ENCODE measurements around the gene GASK1B.

The GASK1B gene

DNA sequence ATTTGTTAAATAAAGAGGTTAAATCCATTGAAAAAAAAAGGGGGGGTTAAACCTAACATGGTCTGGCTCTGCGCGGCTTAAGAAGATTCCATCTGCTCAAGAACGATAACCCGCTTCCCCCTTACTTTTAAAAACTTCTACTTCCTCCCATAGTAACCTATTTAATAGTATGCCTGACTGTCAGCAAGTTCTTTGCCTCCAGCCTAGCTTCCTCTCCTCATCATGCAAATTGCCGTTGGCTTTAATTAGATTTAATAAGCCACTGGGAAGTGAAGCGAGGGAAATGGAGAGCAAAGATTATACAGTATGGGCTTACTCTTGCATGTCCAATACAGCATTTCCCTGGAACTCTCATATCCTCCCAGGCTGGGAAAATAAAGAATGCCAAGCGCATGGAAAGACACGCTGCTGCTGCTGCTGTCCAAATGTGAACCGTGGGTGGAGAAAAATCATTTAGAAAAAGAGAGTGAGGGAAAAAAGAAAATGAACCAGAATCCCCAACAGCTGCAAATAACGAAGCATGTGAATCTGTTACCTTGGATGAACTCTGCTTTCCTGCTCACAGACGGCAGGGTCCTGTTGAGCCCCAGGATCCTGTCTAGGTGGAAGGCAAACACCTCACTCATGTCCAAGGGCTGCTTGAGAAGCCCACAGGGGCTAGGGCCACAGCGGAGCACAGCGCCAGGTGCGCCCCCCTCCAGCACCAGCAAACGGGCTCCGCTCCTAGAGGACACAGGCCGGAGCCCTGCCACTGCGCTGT lies 2.7 kb downstream of the GASK1B start:
- TF ChIP-seq CTCF (IDR thresholded peaks at IDR 0.05; ENCODE audit: low read depth, low read length) = no peak
- H3K4me3 ChIP-seq (ENCODE audit: low read depth, low read length) = no peak overlapping the region

DNA sequence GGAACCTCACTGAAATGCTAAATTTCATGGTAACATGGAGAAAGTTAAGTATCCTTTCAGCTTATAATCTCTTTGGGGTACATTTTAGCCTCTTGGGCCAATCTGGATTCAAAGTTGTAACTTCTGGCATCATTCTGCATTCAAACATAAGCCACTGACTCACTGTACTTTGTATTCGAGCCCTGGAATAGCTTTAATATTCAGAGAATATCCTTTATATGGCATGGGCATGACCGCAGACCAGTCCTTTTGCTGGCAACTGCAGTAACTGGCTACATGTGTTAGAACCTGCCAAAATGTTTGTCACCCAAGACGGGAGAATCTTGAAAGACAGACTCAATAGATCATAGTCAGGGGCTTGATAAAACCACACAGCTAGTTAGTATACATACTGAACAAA lies 3.3 kb downstream of the GASK1B start:
- H3K4me3 ChIP-seq (ENCODE audit: low read depth, low read length) = no peak overlapping the region
- no peak for TF ChIP-seq CTCF (IDR thresholded peaks at IDR 0.05; ENCODE audit: low read depth, low read length)

DNA sequence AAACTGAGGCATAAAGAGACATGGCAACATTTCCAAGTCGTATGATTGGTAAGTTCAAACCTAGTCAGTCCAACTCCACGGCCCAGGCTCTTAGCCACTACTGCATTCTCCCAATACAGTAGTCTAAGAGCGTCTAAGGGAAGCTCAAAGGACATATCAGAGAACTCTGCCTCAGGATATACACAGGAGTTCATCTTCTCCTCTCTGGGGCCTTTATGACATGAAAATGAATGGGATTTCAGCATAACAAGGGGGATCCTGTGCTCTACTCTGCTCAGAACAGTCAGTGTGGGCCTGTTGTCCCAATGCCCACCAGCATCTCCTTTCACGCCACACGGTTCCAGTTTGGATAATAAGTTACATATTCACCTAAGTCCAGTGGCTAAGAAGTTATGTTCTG lies 4.2 kb downstream of the GASK1B start:
- no peak overlapping the region for H3K4me3 ChIP-seq (ENCODE audit: low read depth, low read length)
- TF ChIP-seq CTCF (IDR thresholded peaks at IDR 0.05; ENCODE audit: low read depth, low read length) = no peak

DNA sequence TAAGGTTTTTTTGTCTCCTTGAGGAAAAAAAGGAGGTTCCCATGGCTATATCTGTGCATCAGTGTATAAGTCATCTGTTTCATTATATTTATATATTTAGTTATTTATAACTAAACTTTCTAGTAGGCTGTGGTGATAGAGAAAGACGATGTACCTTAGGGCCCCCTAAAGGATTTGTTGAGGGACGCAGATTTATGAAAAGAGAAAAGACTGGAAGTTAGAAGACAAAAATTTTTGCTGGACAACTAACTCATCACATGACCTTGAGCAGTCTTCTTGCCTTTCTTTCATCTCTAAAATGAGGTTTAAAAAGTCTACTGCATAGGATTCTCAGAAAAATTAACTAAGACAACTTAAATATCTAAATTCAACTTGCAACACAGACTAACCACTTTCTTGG lies 6.1 kb downstream of the GASK1B start:
- TF ChIP-seq CTCF (IDR thresholded peaks at IDR 0.05; ENCODE audit: low read depth, low read length) = no peak
- H3K4me3 ChIP-seq (ENCODE audit: low read depth, low read length) = no peak overlapping the region

- H3K4me3 ChIP-seq (ENCODE audit: low read depth, low read length) = no peak overlapping the region
- TF ChIP-seq CTCF (IDR thresholded peaks at IDR 0.05; ENCODE audit: low read depth, low read length) = no peak
Measured at GRCh38 chr4:158164768-158165213, 8.0 kb downstream of the GASK1B start.

DNA sequence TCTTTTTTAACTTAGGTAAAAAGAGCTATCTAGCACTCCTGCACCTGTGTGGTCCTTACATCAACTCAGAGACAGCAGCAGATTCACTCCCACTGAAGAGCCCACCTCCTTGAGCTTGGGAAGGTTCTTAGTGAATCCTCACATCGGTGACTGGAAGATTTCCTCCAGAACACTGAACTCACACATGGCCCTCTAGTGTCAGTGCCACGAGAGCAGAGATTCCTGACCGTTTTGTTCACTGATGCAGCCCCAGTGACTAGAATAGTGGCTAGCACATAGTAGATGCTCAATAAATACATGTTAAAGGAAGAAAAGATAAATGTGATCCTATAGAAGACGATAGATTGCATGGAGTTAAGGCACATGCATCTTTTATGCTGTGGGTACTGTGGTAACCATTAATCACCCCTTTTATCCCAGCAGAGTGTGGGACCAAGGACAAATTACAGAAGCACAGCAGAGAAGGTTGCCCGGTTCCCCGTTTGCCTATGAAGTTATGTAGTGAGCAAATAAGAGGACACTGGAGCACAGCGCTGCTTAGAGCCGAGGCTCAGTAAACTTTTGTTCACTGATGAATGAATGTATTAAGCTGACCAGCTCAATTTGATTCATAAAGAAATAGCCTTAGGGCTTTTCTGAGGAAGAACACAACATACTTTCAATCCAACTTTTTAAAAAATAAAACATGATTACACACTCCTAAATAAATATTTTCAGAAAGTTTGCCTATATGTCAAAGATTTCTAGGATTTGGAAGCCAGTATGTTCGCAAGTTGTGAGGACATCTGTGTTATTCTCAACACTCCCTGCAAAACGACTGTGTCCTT lies 8.7 kb downstream of the GASK1B start:
- no peak overlapping the region for H3K4me3 ChIP-seq (ENCODE audit: low read depth, low read length)
- TF ChIP-seq CTCF (IDR thresholded peaks at IDR 0.05; ENCODE audit: low read depth, low read length) = no peak

- no peak for TF ChIP-seq CTCF (IDR thresholded peaks at IDR 0.05; ENCODE audit: low read depth, low read length)
Measured at GRCh38 chr4:158162631-158163030, 10.2 kb downstream of the GASK1B start.

More at GRCh38 chr4:158162631-158163030, 10.2 kb downstream of the GASK1B start:
- no peak overlapping the region for H3K4me3 ChIP-seq (ENCODE audit: low read depth, low read length)
